T follicular helper cell (primary cell): ENCODE measurements around the gene ODR4.
"Not testable (repeated sequence)": the region's sequence is repeated elsewhere in the genome, so short reads cannot be mapped to it uniquely, and the experiment has no call there.

Source experiments
- DNase-seq: peaks from one replicate; pipeline ENCODE4 v3.0.0-alpha.2; 2020; ENCODE audit warnings: low read depth

ODR4 gene

GRCh38 chr1:186421446-186421845 lies 45.8 kb downstream of the ODR4 start:
- no peak for DNase-seq

- DNase-seq, result no peak
Observed at GRCh38 chr1:186424539-186424938, 48.9 kb downstream of the ODR4 start.

GRCh38 chr1:186426118-186426517 lies 50.5 kb downstream of the ODR4 start:
- DNase-seq, result no peak

GRCh38 chr1:186429017-186429416 lies 53.4 kb downstream of the ODR4 start:
- no peak for DNase-seq

GRCh38 chr1:186435336-186435735 lies 59.7 kb downstream of the ODR4 start:
- DNase-seq, result no peak

- no peak for DNase-seq
Observed at GRCh38 chr1:186438567-186438966, 62.9 kb downstream of the ODR4 start.

GRCh38 chr1:186440584-186440983 lies 64.9 kb downstream of the ODR4 start:
- no peak for DNase-seq

GRCh38 chr1:186442651-186443375 lies 67.2 kb downstream of the ODR4 start:
- DNase-seq, result no peak

GRCh38 chr1:186443638-186444037 lies 68.0 kb downstream of the ODR4 start:
- DNase-seq, result no peak

- DNase-seq, result no peak
Observed at GRCh38 chr1:186446152-186446551, 70.5 kb downstream of the ODR4 start.

GRCh38 chr1:186454981-186455380 lies 79.3 kb downstream of the ODR4 start:
- DNase-seq, result no peak

- no peak for DNase-seq
Observed at GRCh38 chr1:186456729-186457255, 81.2 kb downstream of the ODR4 start.

- not testable (repeated sequence) for DNase-seq
Observed at GRCh38 chr1:186459161-186459560, 83.5 kb downstream of the ODR4 start.

- DNase-seq, result no peak
Observed at GRCh38 chr1:186461014-186461413, 85.4 kb downstream of the ODR4 start, which contains the start of gene PDC. TSS of gene PDC (minus strand) at chr1:186461114. CDS start at chr1:186449459, 11,655 bp downstream.

GRCh38 chr1:186463511-186463910 lies 87.9 kb downstream of the ODR4 start:
- no peak for DNase-seq

GRCh38 chr1:186463926-186464325 lies 88.3 kb downstream of the ODR4 start:
- no peak for DNase-seq

- DNase-seq, result not testable (repeated sequence)
Observed at GRCh38 chr1:186465491-186465890, 89.9 kb downstream of the ODR4 start.

- no peak for DNase-seq
Observed at GRCh38 chr1:186465946-186466345, 90.3 kb downstream of the ODR4 start.
